Stimulated activated effector memory CD8-positive, alpha-beta T cell treated with anti-CD3 and anti-CD28 coated beads, Interleukin-12 subunit alpha, Interleukin-12 subunit beta, amount 100 ng/mL, for 72 hours (primary cell): ENCODE data around the gene MAGOH.
"Not testable (repeated sequence)": the region's sequence is repeated elsewhere in the genome, so short reads cannot be mapped to it uniquely, and the experiment has no call there.

Experiments
- ATAC-seq: fragments of 150-1000 bp; cut with Tn5 transposase; 2 replicates; pipeline ENCODE4 v1.10.0; 2021
- DNase-seq, 2 donors: peaks; one replicate each; pipeline ENCODE4 v3.0.0; 2021 to 2022; ENCODE audit warnings: low spot score in 2 of 2
- H3K27ac Mint-ChIP-seq: one replicate; pipeline ENCODE4 v1.8.0; 2022; ENCODE audit warnings: mild to moderate bottlenecking, mixed read lengths
- H3K36me3 Mint-ChIP-seq: one replicate; pipeline ENCODE4 v1.8.0; 2022; ENCODE audit warnings: mild to moderate bottlenecking, mixed read lengths
- H3K4me1 Mint-ChIP-seq: one replicate; pipeline ENCODE4 v1.8.0; 2022; ENCODE audit warnings: mixed read lengths
- H3K4me3 Mint-ChIP-seq: one replicate; pipeline ENCODE4 v1.8.0; 2022; ENCODE audit warnings: mild to moderate bottlenecking, mixed read lengths
- H3K9me3 Mint-ChIP-seq: one replicate; pipeline ENCODE4 v1.8.0; 2022; ENCODE audit warnings: mixed read lengths

Gene MAGOH

DNA sequence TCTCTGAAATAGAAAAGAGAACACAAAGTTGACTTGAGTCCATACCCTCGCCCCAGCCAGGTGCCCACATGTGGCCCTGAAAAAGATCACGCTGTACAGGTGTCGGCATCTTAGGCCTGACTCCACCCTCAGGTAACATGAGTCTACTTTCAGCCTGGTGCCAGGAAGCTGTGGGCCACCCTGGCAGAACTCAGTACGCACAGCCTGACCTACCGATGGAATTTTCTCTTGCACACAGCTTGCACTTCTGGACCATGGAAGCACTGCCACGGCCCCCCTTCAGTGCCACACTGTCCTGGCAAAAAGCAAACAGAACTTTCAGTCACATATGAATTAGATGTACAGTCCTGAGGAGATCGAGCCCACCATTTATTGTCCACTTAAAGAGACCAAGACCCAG is 20.1 kb downstream of the MAGOH start:
- H3K4me1 Mint-ChIP-seq, result peaks cover 15% of the 10 kb centered on the region
- H3K4me3 Mint-ChIP-seq, result peak overlapping the region; percentile 85
- ATAC-seq (no peak), DNase-seq (no peak)
- H3K9me3 Mint-ChIP-seq, result no peaks in the 10 kb centered on the region
- peaks cover 41% of the 10 kb centered on the region for H3K36me3 Mint-ChIP-seq
- peak overlapping the region; percentile 97 for H3K27ac Mint-ChIP-seq

DNA sequence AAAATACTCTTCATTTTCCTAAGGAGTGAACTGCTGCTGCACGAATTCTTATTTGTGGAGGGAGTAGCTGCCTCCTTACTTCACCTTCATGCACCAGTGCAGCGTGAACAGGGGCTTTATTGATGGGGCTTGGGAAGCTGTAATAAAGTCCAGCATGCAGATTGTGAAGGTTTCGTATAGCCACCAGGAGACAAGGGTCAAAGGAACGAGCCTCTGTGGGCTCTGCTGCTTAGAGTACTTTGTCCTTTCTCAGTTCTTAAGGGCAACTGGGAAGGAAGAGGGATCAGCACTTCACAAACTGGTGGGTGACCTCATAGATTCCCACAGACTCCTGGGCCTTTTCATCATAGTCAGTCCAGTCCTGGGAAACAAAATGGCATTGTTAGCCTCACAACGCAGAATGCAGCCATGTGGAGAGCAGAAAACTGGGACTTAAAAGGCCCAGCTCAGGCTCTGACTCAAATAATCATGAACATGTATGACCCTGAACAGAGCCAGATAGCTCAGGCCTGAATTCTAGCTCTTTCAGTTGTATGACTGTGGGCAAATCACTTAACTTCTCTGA is 23.9 kb downstream of the MAGOH start:
- peaks cover 65% of the 10 kb centered on the region for H3K36me3 Mint-ChIP-seq
- H3K9me3 Mint-ChIP-seq, result no peaks in the 10 kb centered on the region
- ATAC-seq (no peak), DNase-seq (no peak)
- peaks cover 8% of the 10 kb centered on the region for H3K4me1 Mint-ChIP-seq
- H3K4me3 Mint-ChIP-seq, result no peak overlapping the region
- H3K27ac Mint-ChIP-seq, result peak overlapping the region; percentile 60

DNA sequence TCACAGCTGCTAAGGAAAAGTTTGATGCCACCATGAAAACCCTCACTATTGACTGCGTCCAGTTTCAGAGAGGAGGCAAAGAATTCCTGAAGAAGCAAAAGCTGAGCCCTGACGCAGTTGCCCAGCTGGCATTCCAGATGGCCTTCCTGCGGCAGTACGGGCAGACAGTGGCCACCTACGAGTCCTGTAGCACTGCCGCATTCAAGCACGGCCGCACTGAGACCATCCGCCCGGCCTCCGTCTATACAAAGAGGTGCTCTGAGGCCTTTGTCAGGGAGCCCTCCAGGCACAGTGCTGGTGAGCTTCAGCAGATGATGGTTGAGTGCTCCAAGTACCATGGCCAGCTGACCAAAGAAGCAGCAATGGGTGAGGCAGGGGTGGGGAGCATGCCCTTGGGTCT is 27.4 kb downstream of the MAGOH start:
- peaks cover 5% of the 10 kb centered on the region for H3K9me3 Mint-ChIP-seq
- H3K27ac Mint-ChIP-seq, result no peak overlapping the region
- H3K4me1 Mint-ChIP-seq, result no peaks in the 10 kb centered on the region
- no peak overlapping the region for H3K4me3 Mint-ChIP-seq
- DNase-seq (no peak), ATAC-seq (no peak)
- peaks cover 73% of the 10 kb centered on the region for H3K36me3 Mint-ChIP-seq

DNA sequence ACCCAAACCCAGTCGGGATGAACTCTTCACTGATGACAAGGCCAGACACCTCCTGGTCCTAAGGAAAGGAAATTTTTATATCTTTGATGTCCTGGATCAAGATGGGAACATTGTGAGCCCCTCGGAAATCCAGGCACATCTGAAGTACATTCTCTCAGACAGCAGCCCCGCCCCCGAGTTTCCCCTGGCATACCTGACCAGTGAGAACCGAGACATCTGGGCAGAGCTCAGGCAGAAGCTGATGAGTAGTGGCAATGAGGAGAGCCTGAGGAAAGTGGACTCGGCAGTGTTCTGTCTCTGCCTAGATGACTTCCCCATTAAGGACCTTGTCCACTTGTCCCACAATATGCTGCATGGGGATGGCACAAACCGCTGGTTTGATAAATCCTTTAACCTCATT is 28.0 kb downstream of the MAGOH start:
- peaks cover 78% of the 10 kb centered on the region for H3K36me3 Mint-ChIP-seq
- no peak overlapping the region for H3K27ac Mint-ChIP-seq
- no peak for ATAC-seq

DNA sequence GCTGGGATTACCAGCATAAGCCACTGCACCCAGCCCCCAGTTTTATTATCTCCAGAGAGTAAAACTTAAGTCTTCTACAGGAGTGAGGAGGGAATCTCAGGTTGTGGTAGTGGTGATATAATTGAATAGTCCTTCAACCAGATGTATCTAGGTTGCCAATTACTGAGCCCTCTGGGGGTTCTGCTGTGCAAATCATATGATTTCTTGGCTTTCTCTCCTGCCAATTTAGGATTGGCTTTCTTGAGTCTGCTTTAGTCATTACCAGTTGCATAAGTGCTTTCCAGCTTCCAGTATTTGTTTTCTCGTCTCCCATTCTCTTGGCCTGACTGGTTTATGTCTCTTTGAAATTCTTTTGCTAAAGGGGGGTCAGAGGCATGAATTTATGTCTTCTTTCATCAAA is 30.6 kb downstream of the MAGOH start:
- peaks cover 5% of the 10 kb centered on the region for H3K9me3 Mint-ChIP-seq
- peaks cover 80% of the 10 kb centered on the region for H3K36me3 Mint-ChIP-seq
- H3K4me1 Mint-ChIP-seq, result peaks cover 6% of the 10 kb centered on the region
- DNase-seq (no peak), ATAC-seq (no peak)
- H3K27ac Mint-ChIP-seq, result no peak overlapping the region
- no peak overlapping the region for H3K4me3 Mint-ChIP-seq

More for the DNA sequence above, 28.0 kb downstream of the MAGOH start:
- peaks cover 5% of the 10 kb centered on the region for H3K9me3 Mint-ChIP-seq
- no peak overlapping the region for H3K4me3 Mint-ChIP-seq
- no peak for DNase-seq
- no peaks in the 10 kb centered on the region for H3K4me1 Mint-ChIP-seq

DNA sequence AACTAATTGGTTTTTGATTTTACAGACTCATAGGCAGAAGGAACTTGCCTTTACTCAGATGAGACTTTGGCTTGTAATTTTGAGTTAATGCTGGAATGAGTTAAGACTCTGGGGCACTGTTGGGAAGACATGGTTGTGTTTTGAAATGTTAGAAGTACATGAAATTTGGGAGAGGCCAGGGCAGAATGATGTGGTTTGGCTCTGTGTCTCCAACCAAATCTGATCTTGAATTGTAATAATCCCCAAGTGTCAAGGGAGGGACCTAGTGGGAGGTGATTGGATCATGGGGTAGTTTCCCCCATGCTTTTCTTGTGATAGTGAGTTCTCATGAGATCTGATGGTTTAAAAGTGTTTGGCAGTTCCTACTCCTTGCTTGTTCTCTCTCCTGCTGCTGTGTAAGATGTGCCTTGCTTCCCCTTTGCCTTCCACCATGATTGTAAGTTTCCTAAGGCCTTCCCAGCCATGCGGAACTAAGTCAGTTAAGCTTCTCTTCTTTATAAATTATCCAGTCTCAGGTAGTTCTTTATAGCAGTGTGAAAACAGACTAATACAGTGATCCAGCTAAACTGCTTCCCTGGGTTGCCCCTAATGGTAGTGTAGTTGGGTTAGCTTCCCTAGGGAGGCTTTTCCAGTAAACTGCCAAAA is 31.5 kb downstream of the MAGOH start:
- Mint-ChIP-seq H3K27ac (no peak overlapping the region), H3K9me3 (peaks cover 5% of the 10 kb centered on the region), H3K36me3 (peaks cover 80% of the 10 kb centered on the region), H3K4me3 (no peak overlapping the region), H3K4me1 (peaks cover 6% of the 10 kb centered on the region)
- DNase-seq, result no peak
- ATAC-seq, result no peak

DNA sequence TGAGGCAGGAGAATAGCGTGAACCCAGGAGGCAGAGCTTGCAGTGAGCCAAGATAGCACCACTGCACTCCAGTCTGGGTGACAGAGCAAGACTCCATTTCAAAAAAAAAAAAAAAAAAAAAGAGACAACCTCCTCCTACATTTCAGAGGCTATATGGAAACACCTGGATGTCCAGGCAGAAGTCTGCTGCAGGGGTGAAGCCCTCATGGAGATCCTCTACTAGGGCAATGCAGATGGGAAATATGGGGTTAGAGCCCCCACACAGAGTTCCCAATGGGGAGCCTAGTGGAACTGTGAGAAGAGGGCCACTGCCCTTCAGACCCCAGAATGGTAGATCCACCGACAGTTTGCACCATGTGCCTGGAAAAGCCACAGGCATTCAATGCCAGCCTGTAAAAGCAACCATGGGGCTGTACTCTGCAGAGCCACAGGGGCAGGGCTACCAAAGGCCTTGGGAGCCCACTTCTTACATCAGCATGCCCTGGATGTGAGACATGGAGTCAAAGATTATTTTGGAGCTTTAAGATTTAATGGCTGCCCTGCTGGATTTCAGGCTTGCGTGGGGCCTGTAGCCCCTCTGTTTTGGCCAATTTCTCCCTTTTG is 32.1 kb downstream of the MAGOH start:
- H3K4me1 Mint-ChIP-seq, H3K27ac Mint-ChIP-seq, ATAC-seq, DNase-seq, H3K4me3 Mint-ChIP-seq, H3K9me3 Mint-ChIP-seq: not testable (repeated sequence)
- peaks cover 75% of the 10 kb centered on the region for H3K36me3 Mint-ChIP-seq

DNA sequence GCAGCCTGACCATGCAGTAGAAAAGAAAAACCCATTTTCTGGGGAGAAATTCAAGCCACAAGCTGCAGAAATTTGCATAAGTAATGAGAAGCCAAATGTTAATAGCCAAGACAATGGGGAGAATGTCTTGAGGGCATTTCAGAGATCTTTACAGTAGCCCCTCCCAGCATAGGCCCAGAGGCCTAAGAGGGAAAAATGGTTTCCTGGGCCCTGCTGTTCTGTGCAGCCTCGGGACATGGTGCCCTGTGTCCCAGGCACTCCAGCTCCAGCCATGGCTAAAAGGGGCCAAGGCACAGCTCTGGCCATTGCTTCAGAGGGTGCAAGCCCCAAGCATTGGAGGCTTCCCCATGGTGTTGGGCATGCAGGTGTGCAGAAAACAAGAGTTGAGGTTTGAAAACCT is 32.8 kb downstream of the MAGOH start:
- not testable (repeated sequence) for ATAC-seq, DNase-seq, H3K27ac Mint-ChIP-seq, H3K9me3 Mint-ChIP-seq, H3K4me3 Mint-ChIP-seq, H3K4me1 Mint-ChIP-seq
- H3K36me3 Mint-ChIP-seq, result peaks cover 68% of the 10 kb centered on the region

DNA sequence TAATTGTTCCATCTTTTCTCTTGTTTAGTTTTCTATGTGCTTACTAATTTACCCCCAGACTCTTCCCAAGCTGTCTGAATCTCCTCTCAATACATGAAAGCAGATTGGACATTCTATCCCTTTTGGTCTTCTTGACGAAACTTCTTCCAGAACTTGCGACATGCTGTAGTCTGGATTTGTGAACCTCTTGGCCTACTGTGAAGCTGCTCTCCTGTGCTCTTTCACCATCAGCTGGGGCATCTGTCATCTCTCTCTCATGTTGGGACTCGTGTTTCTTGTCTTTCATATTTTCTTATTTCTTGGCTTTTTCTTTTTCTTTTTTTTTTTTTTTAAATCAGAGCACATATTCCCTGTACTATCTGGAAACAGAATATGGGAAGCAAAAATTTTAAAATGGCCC is 34.9 kb downstream of the MAGOH start:
- Mint-ChIP-seq H3K4me3 (no peak overlapping the region), H3K4me1 (peaks cover 6% of the 10 kb centered on the region), H3K9me3 (peaks cover 5% of the 10 kb centered on the region), H3K27ac (no peak overlapping the region), H3K36me3 (peaks cover 48% of the 10 kb centered on the region)
- no peak for DNase-seq
- ATAC-seq, result no peak

DNA sequence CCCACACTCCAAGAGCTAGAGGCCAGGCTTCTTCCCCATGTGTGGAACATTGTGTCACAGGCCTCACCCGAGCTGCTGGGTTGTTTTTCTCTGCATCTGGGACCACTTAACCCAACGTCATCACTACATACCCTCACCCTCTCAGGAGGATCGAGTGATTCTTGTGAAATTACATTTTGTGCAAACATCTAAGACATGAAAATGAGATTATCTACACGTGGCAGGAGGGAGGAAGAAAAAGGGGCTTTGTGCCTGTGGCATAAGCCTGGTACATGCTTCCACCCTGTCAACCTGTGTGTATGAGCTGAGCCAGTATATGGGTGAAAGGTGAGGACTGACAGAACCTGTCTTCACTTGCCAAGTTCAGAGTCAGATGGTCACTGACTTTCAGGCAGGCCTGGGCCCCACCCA is 40.1 kb downstream of the MAGOH start:
- Mint-ChIP-seq H3K4me3 (peak overlapping the region; percentile 84), H3K9me3 (no peaks in the 10 kb centered on the region), H3K27ac (peak overlapping the region; percentile 96), H3K4me1 (peaks cover 24% of the 10 kb centered on the region), H3K36me3 (peaks cover 31% of the 10 kb centered on the region)
- ATAC-seq, result no peak
- DNase-seq, result no peak

DNA sequence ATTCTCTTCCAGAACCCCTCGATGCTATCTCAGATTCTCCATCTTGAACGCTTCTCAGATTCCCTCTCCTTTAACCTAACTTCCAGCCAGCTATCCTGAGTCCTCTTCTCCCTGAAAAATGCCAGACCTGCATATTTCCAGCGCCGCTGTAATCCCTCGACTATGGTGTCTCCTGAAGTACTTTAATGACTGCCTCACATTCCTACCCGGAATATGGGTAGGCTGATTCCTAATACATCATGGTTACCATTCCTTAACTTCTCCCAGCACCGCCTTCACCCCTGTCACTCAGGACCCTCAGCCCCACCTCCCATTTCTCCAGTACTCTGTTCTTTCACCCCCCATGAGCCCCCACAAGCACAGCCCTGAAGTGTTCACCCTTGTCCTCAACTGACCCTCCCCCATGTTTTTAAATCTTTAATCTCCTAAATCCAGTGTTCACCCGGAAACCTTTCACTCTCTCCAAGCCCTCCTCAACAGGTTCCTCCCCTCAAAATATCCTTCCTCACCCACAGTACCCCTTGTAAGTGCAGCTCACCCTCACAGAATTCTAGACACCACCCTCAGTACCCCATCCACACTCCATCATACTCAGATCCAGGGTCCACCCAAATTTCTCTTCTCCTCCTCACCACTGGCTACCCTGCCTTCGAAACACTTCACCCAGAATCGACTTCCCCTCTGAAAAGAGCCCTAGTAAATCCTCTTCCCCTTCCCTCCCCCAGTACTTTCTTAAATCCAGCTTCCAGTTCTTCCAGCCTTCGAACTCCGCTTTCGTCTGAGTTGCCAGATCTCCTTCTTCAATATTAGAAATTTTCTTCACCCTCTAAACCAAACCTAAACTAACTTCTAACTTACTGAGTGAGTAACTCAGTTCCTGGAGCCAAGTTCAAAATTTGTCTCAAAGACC is 40.8 kb downstream of the MAGOH start:
- no peak for DNase-seq
- peaks cover 24% of the 10 kb centered on the region for H3K4me1 Mint-ChIP-seq
- H3K4me3 Mint-ChIP-seq, result peak overlapping the region; percentile 84
- H3K27ac Mint-ChIP-seq, result peak overlapping the region; percentile 96
- no peak for ATAC-seq
- peaks cover 24% of the 10 kb centered on the region for H3K36me3 Mint-ChIP-seq
- H3K9me3 Mint-ChIP-seq, result no peaks in the 10 kb centered on the region

DNA sequence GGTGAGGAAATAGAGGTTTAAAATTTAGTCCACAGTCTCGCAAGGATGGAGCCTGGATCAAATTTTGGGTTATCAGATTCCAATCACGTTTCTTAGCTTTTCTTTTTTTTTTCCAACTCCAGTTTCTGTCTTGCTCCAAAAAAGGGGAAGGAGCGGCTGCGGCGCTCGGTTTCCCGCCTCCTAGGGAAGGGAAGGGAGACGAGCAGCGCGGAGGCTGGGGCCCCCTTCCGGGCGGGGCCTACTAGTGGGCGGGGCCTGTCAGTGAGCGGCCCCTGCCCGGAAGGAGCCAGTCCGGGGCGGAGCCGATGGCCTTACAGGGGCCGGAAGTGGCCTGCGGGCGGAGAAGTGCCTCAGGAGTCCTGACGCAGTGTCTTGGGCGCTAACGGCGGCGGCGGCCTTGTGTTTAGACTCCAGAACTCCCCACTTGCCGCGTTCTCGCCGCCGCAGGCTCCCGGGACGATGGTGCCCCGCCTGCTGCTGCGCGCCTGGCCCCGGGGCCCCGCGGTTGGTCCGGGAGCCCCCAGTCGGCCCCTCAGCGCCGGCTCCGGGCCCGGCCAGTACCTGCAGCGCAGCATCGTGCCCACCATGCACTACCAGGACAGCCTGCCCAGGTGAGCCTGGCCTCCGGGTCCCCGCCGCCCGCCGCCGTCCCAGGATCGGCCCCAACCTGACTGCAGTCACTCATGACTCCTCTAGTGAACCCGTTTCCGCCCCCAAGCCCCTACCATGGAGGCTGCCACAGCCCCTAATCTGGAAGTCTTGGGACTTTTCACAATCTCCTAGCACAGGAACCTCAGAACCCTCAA is 41.6 kb downstream of the MAGOH start, which contains the start of gene CPT2:
Gene CPT2 (plus strand): TSS at position 340 of the 806 bp plus-strand sequence. CDS start 120 bp downstream, at position 460.
- DNase-seq (peak; percentile 86 to 93), ATAC-seq (peak; percentile 99)
- H3K9me3 Mint-ChIP-seq, result no peaks in the 10 kb centered on the region
- peaks cover 24% of the 10 kb centered on the region for H3K4me1 Mint-ChIP-seq
- peak within 1 kb of the TSS; percentile 96 for H3K27ac Mint-ChIP-seq
- H3K4me3 Mint-ChIP-seq, result peak within 1 kb of the TSS; percentile 84
- peaks cover 15% of the 10 kb centered on the region for H3K36me3 Mint-ChIP-seq

DNA sequence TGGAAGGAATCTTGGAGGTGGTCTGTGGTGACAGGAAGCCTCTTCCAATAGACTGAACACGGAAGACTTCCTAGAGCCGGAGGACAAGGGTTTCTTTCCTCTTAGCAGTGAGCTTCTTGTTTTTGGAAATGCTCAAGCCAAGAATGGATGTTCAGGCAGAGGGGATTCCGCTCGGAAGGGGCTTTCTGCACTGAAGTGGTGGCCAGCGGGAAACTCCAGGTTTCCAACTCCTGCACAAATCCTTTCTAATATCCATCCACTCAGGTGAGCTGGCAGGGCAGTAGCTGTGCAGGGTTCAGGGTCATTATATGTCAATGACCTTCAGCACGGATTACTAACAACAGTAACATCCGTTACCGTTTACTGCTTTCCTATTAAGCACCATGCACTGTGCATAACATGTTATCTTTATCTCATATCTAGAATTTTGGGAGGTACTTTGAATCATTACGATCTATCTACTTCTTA is 42.3 kb downstream of the MAGOH start:
- ATAC-seq, result peak; percentile 29
- Mint-ChIP-seq H3K9me3 (no peaks in the 10 kb centered on the region), H3K27ac (peak overlapping the region; percentile 96), H3K4me1 (peaks cover 24% of the 10 kb centered on the region), H3K36me3 (peaks cover 15% of the 10 kb centered on the region), H3K4me3 (peak overlapping the region; percentile 84)
- no peak for DNase-seq

DNA sequence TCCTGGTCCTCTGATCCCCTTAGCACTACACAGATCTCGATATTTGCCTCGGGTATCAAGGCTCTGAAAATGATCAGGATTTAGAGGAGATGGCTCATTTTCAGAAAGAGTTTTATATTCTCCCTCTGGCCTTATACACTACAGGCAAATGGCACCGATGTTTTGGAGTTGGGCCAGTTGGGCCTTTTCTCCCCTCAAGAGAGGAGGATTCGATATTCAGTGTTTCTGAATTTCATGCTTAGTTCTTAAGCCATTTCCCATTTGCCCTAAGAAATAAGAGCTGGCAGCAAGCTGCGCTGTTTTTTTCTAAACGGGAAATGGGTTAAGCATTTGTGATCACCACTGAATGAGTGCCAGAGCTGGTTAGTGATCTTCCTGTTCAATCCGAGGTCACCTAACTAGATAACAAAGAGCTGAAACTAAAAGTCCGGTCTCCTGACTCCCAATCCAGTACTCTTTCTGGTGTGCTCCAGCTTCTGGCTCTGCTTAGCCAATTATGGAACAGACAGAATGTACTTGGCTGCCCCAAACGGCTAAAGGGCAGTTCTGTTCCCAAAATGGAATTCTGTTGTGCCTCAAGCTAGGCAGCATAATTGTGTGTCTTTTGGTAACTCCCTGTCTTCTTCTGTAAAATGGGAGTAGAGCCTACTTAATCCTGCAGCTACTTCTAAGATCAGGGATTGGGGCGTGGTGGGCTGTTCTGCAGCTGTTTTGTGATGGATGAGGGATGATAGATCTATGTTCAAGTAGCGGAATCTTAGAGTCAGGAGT is 42.9 kb downstream of the MAGOH start:
- peaks cover 24% of the 10 kb centered on the region for H3K4me1 Mint-ChIP-seq
- H3K9me3 Mint-ChIP-seq, result no peaks in the 10 kb centered on the region
- peak overlapping the region; percentile 96 for H3K27ac Mint-ChIP-seq
- DNase-seq (no peak), ATAC-seq (no peak)
- H3K4me3 Mint-ChIP-seq, result peak overlapping the region; percentile 84
- H3K36me3 Mint-ChIP-seq, result peaks cover 15% of the 10 kb centered on the region
